Right cardiac atrium (tissue), 5 donors: ENCODE results near the gene FOXI1. TPM values are rescaled to one million over a fixed set of nuclear protein-coding genes. Genes with fewer than 3 reads are reported as not detected.

Experiments used
- ATAC-seq, 2 donors: fragments of 200-7000 bp; cut with Tn5 transposase; one replicate each; pipeline versions ENCODE4 v1.8.0 to v1.9.1; 2020; ENCODE audit warnings: moderate library complexity in 2 of 2, mild to moderate bottlenecking in 1 of 2
- DNase-seq, 3 donors: peaks; one replicate each; pipeline ENCODE4 v3.0.0-alpha.2; 2020
- H3K27ac ChIP-seq: one replicate; pipeline ENCODE4 v1.5.1; 2013; ENCODE audit warnings: mild to moderate bottlenecking, low read length, control low read depth, moderate library complexity
- H3K27me3 ChIP-seq: one replicate; pipeline ENCODE4 v1.6.1; 2013; ENCODE audit not compliant: control insufficient read depth, insufficient read depth
- H3K4me1 ChIP-seq: one replicate; pipeline ENCODE4 v1.6.1; 2013; ENCODE audit warnings: low read length; ENCODE audit not compliant: control insufficient read depth, insufficient read depth
- H3K4me3 ChIP-seq: one replicate; pipeline ENCODE4 v1.5.1; 2013; ENCODE audit warnings: low read length, control low read depth
- H3K9me3 ChIP-seq: one replicate; pipeline ENCODE4 v1.6.1; 2013; ENCODE audit warnings: low read length; ENCODE audit not compliant: control insufficient read depth
- WGBS: extraction: QIAGEN DNeasy Blood & Tissue Kit; methylation state at CpG from one replicate; pipeline ENCODE4 v1.1.7; 2013; 5-methylcytosine and 5-hydroxymethylcytosine counted together
- intact Hi-C, 4 donors: fragments of 100-400 bp; cut with DNase I; formaldehyde crosslinking; loops; one replicate each; pipeline versions ENCODE4 v1.11.0 to v1.14.0; 2022 to 2023
- long read RNA-seq, 4 donors: library from polyadenylated mRNA; unstranded; transcript quantifications; one replicate each; pipeline ENCODE4 v2.0.0, GENCODE V29; 2020 to 2021
- polyA plus RNA-seq: library from polyadenylated mRNA; stranded (reverse); fragments of 200-250 nt; gene quantifications from one replicate; pipeline ENCODE4 v1.2.3, GENCODE V29; 2013
- total RNA-seq, 4 donors: library from RNA; stranded (reverse); fragmentation: NEBNext Ultra II Directional; extraction: Animal tissue kit (Norgen Biotek cat#: 25700); gene quantifications; one replicate each; pipeline ENCODE4 v1.2.1, GENCODE V29; 2021
- donor health status: healthy with polysubstance abuse.
- donor health status: DM: no; HTN: yes; CAD: no.
- donor health status: DM: no; HTN: no; CAD: no.
- donor health status: DM: no; HTN: yes; CAD: no; lungs with severe emphysema.
- donor health status: DM: yes; HTN: yes; CAD: no.

Gene FOXI1
- total RNA-seq (not detected), polyA plus RNA-seq (not detected)
- long read RNA-seq, donor 1, result 0 reads
- long read RNA-seq, donor 2, result 0 reads
- long read RNA-seq, donor 3, result 0 reads
- long read RNA-seq, donor 4, result 0 reads

- Histone ChIP-seq H3K4me1 (no peaks in the 10 kb centered on the region), H3K27me3 (no peaks in the 10 kb centered on the region), H3K27ac (no peak within 1 kb of the TSS), H3K9me3 (no peaks in the 10 kb centered on the region), H3K4me3 (no peak within 1 kb of the TSS)
- no peak for DNase-seq
- intact Hi-C loops, result loop anchor here in 2 of 4 donors (10.0 kb wide), 2 partner anchors 309 to 319 kb away; no protein-coding TSS in a partner anchor
- WGBS, result 85% methylated on average over 53 of the region's 53 CpGs
- peak in 1 of 2 donors; percentile 29 for ATAC-seq
Observed at GRCh38 chr5:170105642-170106611, at the start of gene FOXI1. FOXI1 (plus strand) TSS chr5:170105897; CDS start chr5:170105958, 61 bp downstream.

GRCh38 chr5:170056561-170057267 lies 49.0 kb upstream of the FOXI1 start:
- Histone ChIP-seq H3K27ac (no peak overlapping the region), H3K4me3 (no peak overlapping the region), H3K4me1 (no peaks in the 10 kb centered on the region), H3K27me3 (no peaks in the 10 kb centered on the region), H3K9me3 (no peaks in the 10 kb centered on the region)
- DNase-seq (no peak), ATAC-seq (no peak)
- WGBS, result 79% methylated on average over 11 of the region's 11 CpGs
- intact Hi-C loops, result no loop called here

- no peaks in the 10 kb centered on the region for H3K27me3 ChIP-seq
- WGBS, result 90% methylated on average over 11 of the region's 11 CpGs
- H3K4me3 ChIP-seq, result no peak overlapping the region
- no peak overlapping the region for H3K27ac ChIP-seq
- H3K9me3 ChIP-seq, result no peaks in the 10 kb centered on the region
- DNase-seq (no peak), ATAC-seq (no peak)
- intact Hi-C loops, result no loop called here
- H3K4me1 ChIP-seq, result no peaks in the 10 kb centered on the region
Observed at GRCh38 chr5:170057311-170057710, 48.4 kb upstream of the FOXI1 start.

GRCh38 chr5:170059221-170059620 lies 46.5 kb upstream of the FOXI1 start:
- no peaks in the 10 kb centered on the region for H3K27me3 ChIP-seq
- no peaks in the 10 kb centered on the region for H3K4me1 ChIP-seq
- intact Hi-C loops, result no loop called here
- H3K9me3 ChIP-seq, result no peaks in the 10 kb centered on the region
- no peak for DNase-seq
- no peak overlapping the region for H3K4me3 ChIP-seq
- ATAC-seq, result no peak
- H3K27ac ChIP-seq, result no peak overlapping the region
- 94% methylated on average over 1 of the region's 1 CpG for WGBS

- ATAC-seq, result no peak
- intact Hi-C loops, result loop anchor here in 1 of 4 donors (5.0 kb wide), 1 partner anchor 365 kb away; no protein-coding TSS in a partner anchor
- Histone ChIP-seq H3K9me3 (no peaks in the 10 kb centered on the region), H3K4me1 (no peaks in the 10 kb centered on the region), H3K4me3 (no peak overlapping the region), H3K27ac (no peak overlapping the region), H3K27me3 (no peaks in the 10 kb centered on the region)
- DNase-seq, result no peak
Observed at GRCh38 chr5:170067152-170067551, 38.5 kb upstream of the FOXI1 start.

GRCh38 chr5:170067574-170068170 lies 38.0 kb upstream of the FOXI1 start:
- no peak overlapping the region for H3K27ac ChIP-seq
- H3K9me3 ChIP-seq, result no peaks in the 10 kb centered on the region
- WGBS, result 77% methylated on average over 4 of the region's 4 CpGs
- ATAC-seq (no peak), DNase-seq (no peak)
- no peaks in the 10 kb centered on the region for H3K27me3 ChIP-seq
- intact Hi-C loops, result loop anchor here in 1 of 4 donors (5.0 kb wide), 1 partner anchor 365 kb away; no protein-coding TSS in a partner anchor
- H3K4me1 ChIP-seq, result no peaks in the 10 kb centered on the region
- no peak overlapping the region for H3K4me3 ChIP-seq

GRCh38 chr5:170069512-170069911 lies 36.2 kb upstream of the FOXI1 start:
- no peaks in the 10 kb centered on the region for H3K4me1 ChIP-seq
- no peaks in the 10 kb centered on the region for H3K27me3 ChIP-seq
- intact Hi-C loops, result loop anchor here in 1 of 4 donors (5.0 kb wide), 1 partner anchor 367 kb away; no protein-coding TSS in a partner anchor
- no peaks in the 10 kb centered on the region for H3K9me3 ChIP-seq
- WGBS, result 81% methylated on average over 5 of the region's 5 CpGs
- ATAC-seq (no peak), DNase-seq (no peak)
- no peak overlapping the region for H3K4me3 ChIP-seq
- H3K27ac ChIP-seq, result no peak overlapping the region

GRCh38 chr5:170070556-170071412 lies 34.9 kb upstream of the FOXI1 start:
- peak; percentile 58 to 61 for ATAC-seq

GRCh38 chr5:170071748-170072147 lies 33.9 kb upstream of the FOXI1 start:
- 96% methylated on average over 2 of the region's 2 CpGs for WGBS

More at GRCh38 chr5:170070556-170071412, 34.9 kb upstream of the FOXI1 start:
- Histone ChIP-seq H3K4me1 (no peaks in the 10 kb centered on the region), H3K27ac (no peak overlapping the region), H3K4me3 (no peak overlapping the region), H3K27me3 (no peaks in the 10 kb centered on the region), H3K9me3 (no peaks in the 10 kb centered on the region)
- 41% methylated on average over 14 of the region's 14 CpGs for WGBS
- intact Hi-C loops, result loop anchor here in 1 of 4 donors (10.0 kb wide), 1 partner anchor 376 kb away; no protein-coding TSS in a partner anchor
- peak in 2 of 3 donors; percentile 66 to 78 for DNase-seq

GRCh38 chr5:170075696-170076095 lies 30.0 kb upstream of the FOXI1 start:
- H3K4me1 ChIP-seq, result no peaks in the 10 kb centered on the region
- WGBS, result 65% methylated on average over 7 of the region's 7 CpGs
- H3K27ac ChIP-seq, result no peak overlapping the region
- no peak overlapping the region for H3K4me3 ChIP-seq
- DNase-seq, result no peak
- intact Hi-C loops, result loop anchor here in 1 of 4 donors (10.0 kb wide), 1 partner anchor 381 kb away; no protein-coding TSS in a partner anchor
- H3K9me3 ChIP-seq, result no peaks in the 10 kb centered on the region
- H3K27me3 ChIP-seq, result no peaks in the 10 kb centered on the region
- no peak for ATAC-seq

More at GRCh38 chr5:170071748-170072147, 33.9 kb upstream of the FOXI1 start:
- ATAC-seq, result no peak
- no peak for DNase-seq
- Histone ChIP-seq H3K4me3 (no peak overlapping the region), H3K9me3 (no peaks in the 10 kb centered on the region), H3K4me1 (no peaks in the 10 kb centered on the region), H3K27ac (no peak overlapping the region), H3K27me3 (no peaks in the 10 kb centered on the region)
- intact Hi-C loops, result loop anchor here in 1 of 4 donors (10.0 kb wide), 1 partner anchor 377 kb away; no protein-coding TSS in a partner anchor
